OCI-LY1 (cell line): ENCODE data around the gene CDK5RAP2.

Experiments
- H2AFZ ChIP-seq: fragments of 200-600 bp; sonication (generic), shearing (Covaris generic); 2 replicates; pipeline ENCODE4 v1.6.0; 2014; ENCODE audit warnings: antibody characterized with exemption, mild to moderate bottlenecking, low read length
- H3F3A ChIP-seq: fragments of 200-600 bp; sonication (generic), shearing (Covaris generic); 2 replicates; pipeline ENCODE4 v1.6.0; 2014; ENCODE audit warnings: mild to moderate bottlenecking, antibody characterized with exemption, low read length, moderate library complexity; ENCODE audit not compliant: insufficient read depth
- H3K27ac ChIP-seq: fragments of 200-600 bp; sonication (generic); 2 replicates; pipeline ENCODE4 v1.5.1; 2014; ENCODE audit warnings: low read length, mixed run types, mild to moderate bottlenecking, low read depth; ENCODE audit not compliant: poor library complexity, severe bottlenecking
- H3K27me3 ChIP-seq: fragments of 200-600 bp; sonication (generic); 2 replicates; pipeline ENCODE4 v1.6.0; 2014; ENCODE audit warnings: antibody characterized with exemption, mild to moderate bottlenecking, low read length, moderate library complexity; ENCODE audit not compliant: insufficient read depth
- H3K36me3 ChIP-seq: fragments of 200-600 bp; sonication (generic); 2 replicates; pipeline ENCODE4 v1.6.1; 2014; ENCODE audit warnings: mild to moderate bottlenecking, antibody characterized with exemption, low read length, moderate library complexity, mixed read lengths; ENCODE audit not compliant: insufficient read depth
- H3K4me1 ChIP-seq: fragments of 200-600 bp; sonication (generic); 2 replicates; pipeline ENCODE4 v1.5.1; 2014; ENCODE audit warnings: mild to moderate bottlenecking, low read length, moderate library complexity; ENCODE audit not compliant: insufficient read depth, severe bottlenecking
- H3K4me2 ChIP-seq: fragments of 200-600 bp; sonication (generic), shearing (Covaris generic); 2 replicates; pipeline ENCODE4 v1.6.1; 2014; ENCODE audit warnings: low read length
- H3K4me3 ChIP-seq: fragments of 200-600 bp; sonication (generic); 2 replicates; pipeline ENCODE4 v1.5.1; 2014; ENCODE audit warnings: low read length, low read depth, mild to moderate bottlenecking, mixed read lengths; ENCODE audit not compliant: poor library complexity, severe bottlenecking
- H3K79me2 ChIP-seq: fragments of 200-600 bp; shearing (Covaris generic); 2 replicates; pipeline ENCODE4 v1.6.1; 2016; ENCODE audit warnings: mixed run types, low read length, mixed read lengths; ENCODE audit not compliant: insufficient read depth
- H3K9ac ChIP-seq: fragments of 200-600 bp; sonication (generic), shearing (Covaris generic); 2 replicates; pipeline ENCODE4 v1.6.1; 2014; ENCODE audit warnings: mild to moderate bottlenecking, low read length, mixed read lengths
- H3K9me2 ChIP-seq: fragments of 200-600 bp; sonication (generic), shearing (Covaris generic); 2 replicates; pipeline ENCODE4 v1.6.1; 2014; ENCODE audit warnings: low read depth, mild to moderate bottlenecking, low read length, mixed read lengths
- H3K9me3 ChIP-seq: fragments of 200-600 bp; shearing (Covaris generic); 2 replicates; pipeline ENCODE4 v1.6.1; 2014; ENCODE audit warnings: low read length, mixed read lengths
- H4K20me1 ChIP-seq: fragments of 200-600 bp; sonication (generic), shearing (Covaris generic); 2 replicates; pipeline ENCODE4 v1.6.0; 2016; ENCODE audit warnings: mild to moderate bottlenecking, low read length; ENCODE audit not compliant: insufficient read depth
- CTCF ChIP-seq: fragments of 200-600 bp; sonication (generic), shearing (Covaris generic); IDR thresholded peaks from 2 replicates; pipeline ENCODE4 v1.5.1; 2017; ENCODE audit warnings: mild to moderate bottlenecking, antibody characterized with exemption, low read length, moderate library complexity, mixed read lengths
- EZH2 ChIP-seq: fragments of 200-600 bp; sonication (generic), shearing (Covaris generic); IDR thresholded peaks from 2 replicates; pipeline ENCODE4 v1.8.0; 2017; ENCODE audit warnings: borderline replicate concordance, mixed run types, mild to moderate bottlenecking, antibody characterized with exemption, low read length, moderate library complexity, mixed read lengths

The CDK5RAP2 gene

GRCh38 chr9:120360046-120360445 is 219.9 kb downstream of the CDK5RAP2 start:
- Histone ChIP-seq H3K36me3 (no peaks in the 10 kb centered on the region), H4K20me1 (no peaks in the 10 kb centered on the region), H3K4me1 (no peaks in the 10 kb centered on the region), H3K4me3 (no peak overlapping the region), H3K4me2 (no peak overlapping the region), H3K27ac (no peak overlapping the region), H3K9ac (no peak overlapping the region), H3K27me3 (no peaks in the 10 kb centered on the region), H3K9me2 (no peaks in the 10 kb centered on the region), H3K79me2 (no peaks in the 10 kb centered on the region), H3F3A (no peaks in the 10 kb centered on the region), H3K9me3 (no peaks in the 10 kb centered on the region), H2AFZ (no peak overlapping the region)
- TF ChIP-seq CTCF (no peak), EZH2 (no peak)

GRCh38 chr9:120358877-120359276 is 221.1 kb downstream of the CDK5RAP2 start:
- no peak overlapping the region for H3K4me2 ChIP-seq
- H3K4me3 ChIP-seq, result no peak overlapping the region
- no peak overlapping the region for H2AFZ ChIP-seq
- no peaks in the 10 kb centered on the region for H3K27me3 ChIP-seq
- H3F3A ChIP-seq, result no peaks in the 10 kb centered on the region
- H3K9me2 ChIP-seq, result no peaks in the 10 kb centered on the region
- no peak overlapping the region for H3K9ac ChIP-seq
- no peak for TF ChIP-seq EZH2
- TF ChIP-seq CTCF, result no peak
- no peaks in the 10 kb centered on the region for H3K9me3 ChIP-seq
- H3K4me1 ChIP-seq, result no peaks in the 10 kb centered on the region
- no peaks in the 10 kb centered on the region for H4K20me1 ChIP-seq
- no peak overlapping the region for H3K27ac ChIP-seq
- H3K79me2 ChIP-seq, result no peaks in the 10 kb centered on the region
- H3K36me3 ChIP-seq, result no peaks in the 10 kb centered on the region

- H4K20me1 ChIP-seq, result no peaks in the 10 kb centered on the region
These were observed 226.5 kb downstream of the CDK5RAP2 start for GRCh38 chr9:120353506-120353905.

More at GRCh38 chr9:120353506-120353905, 226.5 kb downstream of the CDK5RAP2 start:
- Histone ChIP-seq H3K9me2 (no peaks in the 10 kb centered on the region), H3K27me3 (0 out of 2 replicates have a peak, but pooled peaks cover 6% of the 10 kb centered on the region), H3K4me2 (no peak overlapping the region), H3K4me1 (no peaks in the 10 kb centered on the region), H3K4me3 (no peak overlapping the region), H3K9me3 (no peaks in the 10 kb centered on the region), H3K27ac (no peak overlapping the region), H3K36me3 (no peaks in the 10 kb centered on the region), H2AFZ (no peak overlapping the region), H3K79me2 (no peaks in the 10 kb centered on the region), H3F3A (no peaks in the 10 kb centered on the region), H3K9ac (no peak overlapping the region)
- TF ChIP-seq CTCF (no peak), EZH2 (no peak)
